ENCODE data around the gene IRX6. TPM values are rescaled to one million over a fixed set of nuclear protein-coding genes. Genes with fewer than 3 reads are reported as not detected.

The IRX6 gene
- total RNA-seq, 1 donor from 2014 or later = 13.0 TPM

DNA sequence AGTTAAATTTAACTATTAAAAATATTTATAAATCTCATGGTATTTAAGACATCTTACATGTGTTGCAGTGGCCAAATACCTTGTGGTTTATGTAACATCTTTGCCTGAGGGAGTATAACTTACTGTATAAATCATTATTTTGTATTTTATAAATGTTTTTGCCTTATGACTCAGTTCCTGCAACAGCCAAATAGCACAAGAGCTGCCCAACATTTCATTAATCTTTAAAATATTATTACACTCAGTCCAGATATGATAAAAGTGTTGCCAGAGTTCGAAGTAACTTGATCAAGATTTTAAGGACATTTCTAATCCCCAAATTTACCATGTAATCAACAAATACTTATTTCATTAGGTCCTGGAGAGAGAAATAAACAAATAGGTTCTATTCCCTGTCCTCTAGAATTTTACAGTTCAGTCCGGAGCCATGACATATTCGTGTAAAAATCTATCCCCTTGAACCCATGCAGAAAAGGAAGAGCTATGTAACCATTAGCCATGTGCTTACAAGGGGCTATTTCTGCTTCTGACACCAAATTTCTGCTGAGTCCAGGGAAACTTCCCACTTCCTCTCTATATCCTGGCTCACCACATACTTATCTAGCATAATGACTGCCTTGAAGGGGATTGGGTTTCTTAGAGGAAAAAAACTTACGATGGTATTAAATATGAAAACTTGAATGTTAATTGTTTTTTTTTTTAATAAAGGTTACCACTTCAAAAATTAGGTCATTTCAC is 44.0 kb downstream of the IRX6 start:
- Histone ChIP-seq H3K4me1 (peaks cover 42% of the 10 kb centered on the region), H3K27me3 (ENCODE audit: low read depth) (peaks cover 11% of the 10 kb centered on the region), H3K9me3 (replicated peaks) (no peaks in the 10 kb centered on the region), H3K4me3 (no peak overlapping the region), H3K27ac (replicated peaks) (no peak overlapping the region), H3K36me3 (no peaks in the 10 kb centered on the region)
- intact Hi-C loops (cut with micrococcal nuclease) = loop anchor here (10.0 kb wide), 1 partner anchor 1093 kb away; no protein-coding TSS in a partner anchor
- DNase-seq = no peak
- TF ChIP-seq, protein P1, sequence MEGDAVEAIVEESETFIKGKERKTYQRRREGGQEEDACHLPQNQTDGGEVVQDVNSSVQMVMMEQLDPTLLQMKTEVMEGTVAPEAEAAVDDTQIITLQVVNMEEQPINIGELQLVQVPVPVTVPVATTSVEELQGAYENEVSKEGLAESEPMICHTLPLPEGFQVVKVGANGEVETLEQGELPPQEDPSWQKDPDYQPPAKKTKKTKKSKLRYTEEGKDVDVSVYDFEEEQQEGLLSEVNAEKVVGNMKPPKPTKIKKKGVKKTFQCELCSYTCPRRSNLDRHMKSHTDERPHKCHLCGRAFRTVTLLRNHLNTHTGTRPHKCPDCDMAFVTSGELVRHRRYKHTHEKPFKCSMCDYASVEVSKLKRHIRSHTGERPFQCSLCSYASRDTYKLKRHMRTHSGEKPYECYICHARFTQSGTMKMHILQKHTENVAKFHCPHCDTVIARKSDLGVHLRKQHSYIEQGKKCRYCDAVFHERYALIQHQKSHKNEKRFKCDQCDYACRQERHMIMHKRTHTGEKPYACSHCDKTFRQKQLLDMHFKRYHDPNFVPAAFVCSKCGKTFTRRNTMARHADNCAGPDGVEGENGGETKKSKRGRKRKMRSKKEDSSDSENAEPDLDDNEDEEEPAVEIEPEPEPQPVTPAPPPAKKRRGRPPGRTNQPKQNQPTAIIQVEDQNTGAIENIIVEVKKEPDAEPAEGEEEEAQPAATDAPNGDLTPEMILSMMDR (IDR thresholded peaks at IDR 0.05; ENCODE audit: borderline replicate concordance) = no peak

DNA sequence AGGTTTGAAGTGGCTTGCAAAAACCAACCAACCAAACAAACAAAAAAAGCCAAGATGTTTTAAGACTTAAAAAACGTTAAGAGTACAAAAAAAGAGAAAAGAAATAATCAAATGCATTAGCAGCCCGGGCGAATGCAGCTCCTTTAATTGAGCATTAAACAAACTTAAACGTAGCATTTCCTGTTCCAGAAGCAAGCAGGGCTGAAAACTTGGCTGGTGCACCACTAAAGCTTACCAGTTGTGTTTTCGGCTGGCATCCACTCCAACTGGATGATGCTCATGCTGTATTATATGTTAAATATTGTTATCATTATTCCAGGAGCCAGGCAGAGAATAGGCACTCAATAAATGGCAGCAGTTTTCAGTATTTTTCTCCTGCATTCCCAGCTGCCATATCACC is 45.1 kb downstream of the IRX6 start:
- H3K27me3 ChIP-seq (ENCODE audit: low read depth) = peaks cover 11% of the 10 kb centered on the region
- TF ChIP-seq, protein P1 (IDR thresholded peaks at IDR 0.05; ENCODE audit: borderline replicate concordance) = no peak
- intact Hi-C loops (cut with micrococcal nuclease) = loop anchor here (10.0 kb wide), 1 partner anchor 1094 kb away; no protein-coding TSS in a partner anchor
- H3K36me3 ChIP-seq = no peaks in the 10 kb centered on the region
- no peaks in the 10 kb centered on the region for H3K9me3 ChIP-seq (replicated peaks)
- peaks cover 52% of the 10 kb centered on the region for H3K4me1 ChIP-seq
- no peak overlapping the region for H3K4me3 ChIP-seq
- no peak for DNase-seq
- no peak overlapping the region for H3K27ac ChIP-seq (replicated peaks)

DNA sequence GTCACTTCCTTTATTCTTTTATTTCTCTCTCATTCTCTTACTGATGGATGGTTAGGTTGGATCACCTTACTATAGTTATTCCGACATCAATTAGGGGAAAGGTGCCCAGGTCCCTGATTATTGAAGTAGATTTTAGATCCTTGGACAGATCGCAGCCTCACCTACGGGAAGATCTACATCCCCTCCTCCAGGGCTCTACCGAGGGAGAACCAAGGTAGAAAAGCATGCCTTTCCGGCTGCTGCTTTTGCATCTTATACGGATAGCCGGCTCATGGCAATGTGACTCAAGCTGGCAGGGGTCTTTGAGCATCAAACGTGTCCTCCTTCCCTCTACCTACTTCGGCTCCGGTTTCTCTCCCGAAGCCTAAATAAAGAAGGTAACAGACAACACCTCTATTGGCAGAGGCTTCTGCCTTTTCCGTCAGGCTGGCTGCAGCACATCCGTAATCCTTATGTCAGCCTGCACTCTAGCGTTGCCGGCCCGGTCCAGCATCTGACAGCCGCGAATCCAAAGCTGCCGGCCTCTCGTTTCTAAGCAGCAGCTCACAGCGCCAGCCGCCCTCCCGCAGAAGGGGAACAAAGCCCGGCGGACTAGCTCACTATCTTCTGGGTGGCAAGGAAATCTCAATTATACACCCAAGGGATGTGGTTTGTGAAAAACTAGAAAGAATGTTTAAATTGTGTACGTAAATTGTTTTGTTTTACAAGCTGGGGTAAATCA is 46.9 kb downstream of the IRX6 start:
- Histone ChIP-seq H3K36me3 (no peaks in the 10 kb centered on the region), H3K4me1 (peaks cover 52% of the 10 kb centered on the region), H3K27me3 (ENCODE audit: low read depth) (peaks cover 11% of the 10 kb centered on the region), H3K27ac (replicated peaks) (peak overlapping the region; percentile 87), H3K9me3 (replicated peaks) (no peaks in the 10 kb centered on the region), H3K4me3 (peak overlapping the region; percentile 35)
- TF ChIP-seq, protein P1 (IDR thresholded peaks at IDR 0.05; ENCODE audit: borderline replicate concordance) = peak; percentile 69
- peak; percentile 75 for DNase-seq
- intact Hi-C loops (cut with micrococcal nuclease) = no loop called here

DNA sequence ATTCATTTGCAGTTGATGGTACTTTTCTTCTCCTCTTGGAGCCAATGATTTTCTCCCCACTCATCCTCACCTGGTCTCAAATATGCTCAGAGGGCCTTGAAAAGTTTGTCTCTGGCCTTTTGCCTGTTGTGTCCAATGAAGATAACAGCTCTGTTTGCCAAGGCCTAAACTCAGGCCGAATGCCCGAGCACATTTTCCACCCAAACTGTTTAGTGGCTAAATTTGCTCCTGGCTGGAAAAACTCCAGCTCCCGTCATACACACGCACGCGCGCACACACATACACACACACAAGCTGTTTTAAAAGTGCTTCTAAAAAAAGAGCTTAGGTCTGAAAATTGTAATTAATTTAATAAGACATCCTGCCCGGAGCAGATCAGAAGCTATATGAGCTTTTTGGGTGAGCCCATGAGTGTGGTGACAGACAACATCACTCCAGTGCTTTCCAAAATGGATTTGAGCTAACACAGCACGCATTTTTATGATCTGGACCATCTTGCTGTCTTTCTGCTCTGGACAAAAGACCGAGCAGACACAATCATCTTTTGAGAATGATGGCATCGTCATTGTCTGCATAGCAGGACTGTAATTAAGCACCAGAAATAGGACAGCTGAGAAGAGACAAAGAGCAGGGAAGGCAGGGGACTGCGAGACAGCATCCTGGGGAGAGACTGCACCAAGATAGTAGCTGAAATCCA is 48.9 kb downstream of the IRX6 start:
- Histone ChIP-seq H3K27ac (replicated peaks) (peak overlapping the region; percentile 87), H3K4me3 (no peak overlapping the region), H3K27me3 (ENCODE audit: low read depth) (peaks cover 11% of the 10 kb centered on the region), H3K4me1 (peaks cover 37% of the 10 kb centered on the region), H3K9me3 (replicated peaks) (no peaks in the 10 kb centered on the region), H3K36me3 (no peaks in the 10 kb centered on the region)
- DNase-seq = peak; percentile 29
- intact Hi-C loops (cut with micrococcal nuclease) = no loop called here
- TF ChIP-seq, protein P1 (IDR thresholded peaks at IDR 0.05; ENCODE audit: borderline replicate concordance) = no peak

DNA sequence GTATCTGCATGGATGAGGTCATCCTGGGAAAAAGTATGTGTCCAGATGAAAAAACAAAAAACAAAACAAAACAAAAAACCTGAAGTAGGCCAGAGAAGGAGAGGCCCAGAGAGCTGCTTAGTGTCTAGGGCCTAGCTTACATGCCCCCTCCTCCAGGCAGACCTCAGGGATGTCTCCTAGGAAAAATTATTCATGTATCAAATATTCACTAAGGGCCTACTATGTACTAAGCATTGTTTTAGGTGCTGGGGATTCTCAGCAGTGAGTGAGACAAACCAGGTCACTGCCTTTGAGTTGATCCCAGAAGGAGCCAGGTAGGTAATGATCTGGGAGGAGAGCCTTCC is 49.5 kb downstream of the IRX6 start:
- H3K27ac ChIP-seq (replicated peaks) = peak overlapping the region; percentile 87
- H3K4me3 ChIP-seq = no peak overlapping the region
- intact Hi-C loops (cut with micrococcal nuclease) = no loop called here
- H3K9me3 ChIP-seq (replicated peaks) = no peaks in the 10 kb centered on the region
- no peak for DNase-seq
- peaks cover 32% of the 10 kb centered on the region for H3K4me1 ChIP-seq
- peaks cover 11% of the 10 kb centered on the region for H3K27me3 ChIP-seq (ENCODE audit: low read depth)
- TF ChIP-seq, protein P1 (IDR thresholded peaks at IDR 0.05; ENCODE audit: borderline replicate concordance) = no peak
- H3K36me3 ChIP-seq = no peaks in the 10 kb centered on the region
